Activated B cell treated with CpG ODN at 0.5 μM for 24 hours (primary cell): Measurements from ENCODE around the gene ATP1B1. TPM values are rescaled to one million over a fixed set of nuclear protein-coding genes. Genes with fewer than 3 reads are reported as not detected.

ENCODE experiments used
- ATAC-seq: fragments of 200-7000 bp; cut with Tn5 transposase; one replicate; pipeline ENCODE4 v1.10.0; 2021; ENCODE audit warnings: low read depth, mild to moderate bottlenecking, moderate library complexity
- CTCF ChIA-PET: fragments of 350-600 bp; sonication (Branson Sonifier 250); formaldehyde crosslinking; loops from one replicate; lab custom pipeline; 2021; ENCODE audit warnings: antibody characterized with exemption; lab: Charles Lee
- POLR2A ChIA-PET: fragments of 350-600 bp; sonication (Branson Sonifier 250); formaldehyde crosslinking; loops from one replicate; lab custom pipeline; 2021; ENCODE audit warnings: antibody characterized with exemption; lab: Charles Lee
- DNase-seq: peaks from one replicate; pipeline ENCODE4 v3.0.0; 2022
- H3K27ac Mint-ChIP-seq: one replicate; pipeline ENCODE4 v1.8.0; 2020; ENCODE audit warnings: mixed read lengths
- H3K27me3 Mint-ChIP-seq: one replicate; pipeline ENCODE4 v1.8.0; 2021; ENCODE audit warnings: mixed read lengths
- H3K36me3 Mint-ChIP-seq: one replicate; pipeline ENCODE4 v1.8.0; 2021; ENCODE audit warnings: low read depth, mixed read lengths
- H3K4me1 Mint-ChIP-seq: one replicate; pipeline ENCODE4 v1.8.0; 2021; ENCODE audit warnings: mixed read lengths
- H3K4me3 Mint-ChIP-seq: one replicate; pipeline ENCODE4 v1.8.0; 2020; ENCODE audit warnings: mild to moderate bottlenecking, mixed read lengths
- H3K9me3 Mint-ChIP-seq: one replicate; pipeline ENCODE4 v1.8.0; 2020; ENCODE audit warnings: mixed read lengths
- intact Hi-C: fragments of 100-400 bp; cut with micrococcal nuclease; formaldehyde crosslinking; loops from one replicate; pipeline ENCODE4 v1.15.1; 2024
- total RNA-seq: library from RNA; stranded (reverse); gene quantifications from 2 replicates; pipeline ENCODE4 v1.2.3, GENCODE V29; 2022
- TF ChIP-seq, protein P1 (sequence below): fragments of 200-600 bp; IDR thresholded peaks from one replicate; pipeline ENCODE4 v1.8.0; 2022; ENCODE audit warnings: antibody characterized with exemption, mild to moderate bottlenecking

ATP1B1 gene
- total RNA-seq, 1 donor from 2014 or later = 1.6 TPM

DNA sequence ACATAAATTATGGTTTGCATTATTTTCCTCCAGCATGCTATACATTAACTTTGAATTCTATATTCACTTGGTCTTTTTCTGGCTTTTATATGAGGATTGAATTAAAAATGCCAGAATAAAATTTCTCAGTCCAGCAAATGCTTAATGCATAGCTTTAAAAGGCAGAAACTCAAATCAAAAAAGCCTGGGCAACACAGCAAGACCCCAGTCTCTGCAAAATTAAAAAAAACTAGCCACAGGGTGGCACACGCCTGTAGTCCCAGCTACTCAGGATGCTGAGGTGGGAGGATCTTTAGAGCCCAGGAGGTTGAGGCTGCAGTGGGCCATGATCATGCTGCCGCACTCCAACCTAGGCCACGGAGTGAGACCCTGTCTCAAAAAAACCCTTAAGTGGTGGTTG, 19.8 kb downstream of the ATP1B1 start:
- Mint-ChIP-seq H3K4me1 (peaks cover 2% of the 10 kb centered on the region), H3K27ac (no peak overlapping the region), H3K27me3 (no peaks in the 10 kb centered on the region), H3K9me3 (no peaks in the 10 kb centered on the region), H3K4me3 (no peak overlapping the region), H3K36me3 (no peaks in the 10 kb centered on the region)
- intact Hi-C loops = no loop called here
- CTCF ChIA-PET = no interaction called here
- DNase-seq (no peak), ATAC-seq (no peak)
- TF ChIP-seq, protein P1, sequence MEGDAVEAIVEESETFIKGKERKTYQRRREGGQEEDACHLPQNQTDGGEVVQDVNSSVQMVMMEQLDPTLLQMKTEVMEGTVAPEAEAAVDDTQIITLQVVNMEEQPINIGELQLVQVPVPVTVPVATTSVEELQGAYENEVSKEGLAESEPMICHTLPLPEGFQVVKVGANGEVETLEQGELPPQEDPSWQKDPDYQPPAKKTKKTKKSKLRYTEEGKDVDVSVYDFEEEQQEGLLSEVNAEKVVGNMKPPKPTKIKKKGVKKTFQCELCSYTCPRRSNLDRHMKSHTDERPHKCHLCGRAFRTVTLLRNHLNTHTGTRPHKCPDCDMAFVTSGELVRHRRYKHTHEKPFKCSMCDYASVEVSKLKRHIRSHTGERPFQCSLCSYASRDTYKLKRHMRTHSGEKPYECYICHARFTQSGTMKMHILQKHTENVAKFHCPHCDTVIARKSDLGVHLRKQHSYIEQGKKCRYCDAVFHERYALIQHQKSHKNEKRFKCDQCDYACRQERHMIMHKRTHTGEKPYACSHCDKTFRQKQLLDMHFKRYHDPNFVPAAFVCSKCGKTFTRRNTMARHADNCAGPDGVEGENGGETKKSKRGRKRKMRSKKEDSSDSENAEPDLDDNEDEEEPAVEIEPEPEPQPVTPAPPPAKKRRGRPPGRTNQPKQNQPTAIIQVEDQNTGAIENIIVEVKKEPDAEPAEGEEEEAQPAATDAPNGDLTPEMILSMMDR = no peak
- POLR2A ChIA-PET = no interaction called here

DNA sequence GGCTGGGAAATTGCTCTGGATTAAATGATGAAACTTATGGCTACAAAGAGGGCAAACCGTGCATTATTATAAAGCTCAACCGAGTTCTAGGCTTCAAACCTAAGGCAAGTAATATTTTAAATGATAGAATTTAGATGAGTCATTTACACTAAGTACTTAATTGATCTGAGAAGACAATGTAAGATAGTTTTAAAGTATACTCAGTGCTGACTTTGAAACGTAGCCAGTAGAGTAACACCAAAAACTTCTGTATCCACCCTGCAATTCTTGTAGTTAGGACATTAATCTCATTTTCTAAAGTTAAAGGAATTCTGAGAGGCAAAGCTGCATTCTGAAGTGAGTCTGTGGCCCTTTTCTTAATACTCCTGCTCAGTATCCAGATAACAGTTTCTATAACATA, 20.8 kb downstream of the ATP1B1 start:
- POLR2A ChIA-PET = interaction anchor here (0.6 kb wide), 1 partner anchor 10 kb away, joined by 3 read pairs; no protein-coding TSS in a partner anchor
- intact Hi-C loops = no loop called here

DNA sequence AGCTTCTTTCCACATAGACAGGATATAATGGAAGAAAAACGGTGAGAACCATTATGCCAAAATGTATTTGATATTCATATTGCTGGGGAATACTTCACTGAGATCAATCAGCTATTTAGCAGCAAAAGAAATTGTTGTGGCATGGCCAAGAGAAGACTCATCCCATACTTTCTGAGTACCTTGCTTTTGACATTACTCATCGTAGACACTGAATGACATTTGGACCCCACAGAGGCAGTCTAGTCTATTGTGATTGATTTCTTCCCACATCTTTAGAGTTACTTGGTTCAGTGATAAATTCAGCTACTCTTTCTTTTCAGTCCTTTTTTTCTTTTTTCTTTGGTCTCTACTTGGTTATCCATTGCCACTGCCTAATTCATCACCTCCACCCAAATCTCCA, 22.1 kb downstream of the ATP1B1 start:
- Mint-ChIP-seq H3K27me3 (no peaks in the 10 kb centered on the region), H3K36me3 (peaks cover 6% of the 10 kb centered on the region), H3K4me1 (no peaks in the 10 kb centered on the region), H3K9me3 (no peaks in the 10 kb centered on the region), H3K4me3 (no peak overlapping the region), H3K27ac (no peak overlapping the region)
- intact Hi-C loops = no loop called here
- POLR2A ChIA-PET = no interaction called here
- DNase-seq = no peak
- TF ChIP-seq, protein P1 = no peak
- CTCF ChIA-PET = no interaction called here
- ATAC-seq = no peak

More for the DNA sequence above, 20.8 kb downstream of the ATP1B1 start:
- Mint-ChIP-seq H3K36me3 (peaks cover 3% of the 10 kb centered on the region), H3K9me3 (no peaks in the 10 kb centered on the region), H3K4me3 (no peak overlapping the region), H3K4me1 (peaks cover 2% of the 10 kb centered on the region), H3K27me3 (no peaks in the 10 kb centered on the region), H3K27ac (no peak overlapping the region)
- ATAC-seq = no peak
- CTCF ChIA-PET = no interaction called here
- no peak for DNase-seq
- TF ChIP-seq, protein P1 = no peak

DNA sequence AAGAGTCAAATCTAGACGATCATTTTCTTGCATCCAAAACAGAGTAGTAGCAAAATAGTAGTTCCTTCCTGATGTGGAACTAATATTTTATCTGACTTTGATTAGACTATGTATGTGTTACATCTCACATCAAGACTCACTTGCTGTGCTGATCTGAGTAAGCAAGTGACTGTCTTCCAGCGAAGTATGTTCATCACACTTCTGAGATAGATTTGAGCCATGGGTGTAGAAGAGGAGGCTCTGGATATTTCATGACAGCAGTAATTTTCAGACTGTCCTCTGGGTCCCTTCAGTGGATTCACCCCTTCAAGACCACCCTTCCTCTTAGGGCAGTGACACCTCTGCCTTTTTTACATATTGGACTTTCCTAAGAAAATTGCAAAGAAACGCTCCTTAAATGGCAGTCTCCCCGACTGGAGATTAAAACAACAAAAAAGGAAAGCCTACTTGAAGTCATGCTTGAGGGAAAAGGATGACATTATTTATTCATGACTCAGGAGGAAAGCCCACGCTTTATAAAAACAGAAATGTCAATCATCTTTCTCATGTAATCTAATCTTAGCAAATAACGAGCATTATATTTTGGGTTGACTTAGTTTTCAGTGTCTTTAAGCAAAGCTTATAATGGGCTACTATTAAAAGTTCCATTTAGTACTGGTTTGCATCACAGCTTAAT, 22.8 kb downstream of the ATP1B1 start:
- POLR2A ChIA-PET = no interaction called here
- no peaks in the 10 kb centered on the region for H3K9me3 Mint-ChIP-seq
- CTCF ChIA-PET = no interaction called here
- H3K36me3 Mint-ChIP-seq = peaks cover 6% of the 10 kb centered on the region
- ATAC-seq = no peak
- DNase-seq = no peak
- TF ChIP-seq, protein P1 = no peak
- intact Hi-C loops = no loop called here
- H3K4me3 Mint-ChIP-seq = no peak overlapping the region
- H3K27me3 Mint-ChIP-seq = no peaks in the 10 kb centered on the region
- H3K27ac Mint-ChIP-seq = no peak overlapping the region
- no peaks in the 10 kb centered on the region for H3K4me1 Mint-ChIP-seq

DNA sequence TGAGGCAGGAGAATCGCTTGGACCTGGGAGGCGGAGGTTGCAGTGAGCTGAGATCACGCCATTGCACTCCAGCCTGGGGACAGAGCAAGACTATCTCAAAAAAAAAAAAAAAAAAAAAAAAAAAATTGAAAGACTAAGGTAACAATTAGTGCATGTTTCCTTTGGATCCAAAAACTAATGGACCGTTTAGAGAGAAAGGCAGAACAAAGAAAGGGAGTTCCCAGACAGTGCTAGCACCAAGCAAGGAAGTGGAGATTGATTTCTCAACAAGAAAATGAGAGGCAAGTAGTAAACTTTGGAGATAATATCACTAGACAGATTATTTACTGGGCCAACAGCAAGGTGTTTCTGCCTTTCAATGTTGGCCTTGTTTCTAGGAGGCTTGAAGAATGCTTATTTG, 24.2 kb downstream of the ATP1B1 start:
- no peaks in the 10 kb centered on the region for H3K4me1 Mint-ChIP-seq
- TF ChIP-seq, protein P1 = no peak

More for the DNA sequence above, 24.2 kb downstream of the ATP1B1 start:
- CTCF ChIA-PET = no interaction called here
- Mint-ChIP-seq H3K27me3 (no peaks in the 10 kb centered on the region), H3K4me3 (no peak overlapping the region), H3K9me3 (no peaks in the 10 kb centered on the region), H3K27ac (no peak overlapping the region), H3K36me3 (peaks cover 6% of the 10 kb centered on the region)
- intact Hi-C loops = no loop called here
- ATAC-seq (no peak), DNase-seq (no peak)
- POLR2A ChIA-PET = no interaction called here
